ENCODE data around the gene SIGLEC8.
"Not testable (repeated sequence)": the region's sequence is repeated elsewhere in the genome, so short reads cannot be mapped to it uniquely, and the experiment has no call there.

The SIGLEC8 gene

DNA sequence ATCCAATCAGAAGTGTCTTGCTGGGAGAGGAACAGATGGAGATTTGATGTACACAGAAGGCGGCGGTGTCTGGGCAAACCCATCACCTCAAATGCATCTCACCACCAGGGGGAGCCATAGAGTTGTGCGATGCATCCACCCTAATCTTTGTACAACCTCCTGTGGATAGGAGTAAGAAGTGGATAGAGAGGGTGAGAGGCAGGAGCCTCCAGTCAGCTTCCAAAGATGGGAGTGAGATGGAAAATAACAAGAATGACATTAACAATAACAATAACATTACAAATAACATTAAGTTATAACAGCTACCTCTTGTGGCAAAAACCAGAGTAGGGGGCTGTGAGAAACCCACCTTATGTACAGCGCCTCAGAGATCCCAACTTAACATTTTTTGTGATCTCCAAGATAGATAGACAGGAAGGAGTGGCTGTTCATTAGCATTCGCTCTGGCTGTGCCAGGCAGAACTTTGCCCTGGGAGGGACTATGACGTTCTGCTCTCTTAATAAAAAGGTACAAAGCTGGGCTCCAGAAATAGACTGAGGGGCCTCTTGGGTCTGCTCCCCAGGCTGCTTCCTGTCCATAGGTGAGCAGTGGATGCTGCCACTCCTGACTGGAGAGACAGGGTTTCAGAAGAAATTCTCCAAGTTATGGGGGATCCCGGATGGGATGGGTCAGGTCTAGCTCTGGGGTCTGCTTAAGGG, 14.9 kb upstream of the SIGLEC8 start:
- peak; percentile 72 for DNase-seq (ENCODE audit: low spot score)

DNA sequence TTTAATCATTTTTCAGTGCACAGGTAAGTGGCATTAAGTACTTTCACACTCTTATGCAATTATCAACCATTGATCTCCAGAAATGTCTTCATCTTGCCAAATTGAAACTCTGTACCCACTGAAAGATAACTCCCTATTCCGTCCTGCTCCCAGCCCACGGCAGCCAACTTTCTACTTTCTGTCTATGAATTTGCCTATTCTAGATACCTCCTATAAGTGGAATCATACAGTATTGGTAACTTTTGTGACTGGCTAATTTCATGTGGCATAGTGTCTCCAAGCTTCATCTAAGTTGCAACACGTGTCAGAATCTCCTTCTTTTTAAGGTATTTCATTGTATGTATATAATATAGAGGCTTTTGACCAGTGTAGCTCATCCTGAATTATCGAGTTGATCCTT, 14.4 kb upstream of the SIGLEC8 start:
- DNase-seq (ENCODE audit: low spot score) = no peak

- no peak for DNase-seq (ENCODE audit: low spot score)
These were observed 13.3 kb upstream of the SIGLEC8 start for GRCh38 chr19:51471527-51471926.

GRCh38 chr19:51470966-51471365, 12.7 kb upstream of the SIGLEC8 start:
- no peak for DNase-seq (ENCODE audit: low spot score)

- no peak for DNase-seq (ENCODE audit: low spot score)
These were observed 11.4 kb upstream of the SIGLEC8 start for GRCh38 chr19:51469629-51470028.

DNA sequence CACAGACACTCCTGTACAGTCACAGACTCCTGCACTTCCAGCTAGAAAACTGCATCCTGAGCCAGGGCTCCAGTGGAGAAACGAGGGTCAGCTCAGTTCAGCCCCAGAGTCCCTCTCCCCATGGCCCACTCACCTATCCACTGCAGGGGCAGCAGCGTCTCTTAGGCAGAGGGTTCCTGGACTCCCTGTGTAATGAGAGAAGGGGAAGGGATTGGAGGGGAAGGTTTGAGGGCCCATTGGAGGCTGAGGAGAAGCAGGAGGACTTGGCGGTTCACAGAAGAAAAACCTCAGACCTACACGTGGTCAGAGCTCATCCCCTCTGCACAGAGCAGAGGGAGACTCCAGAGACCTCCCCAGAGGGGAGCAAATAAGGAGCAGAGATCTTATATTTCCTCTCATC, 10.9 kb upstream of the SIGLEC8 start:
- DNase-seq (ENCODE audit: low spot score) = no peak

DNA sequence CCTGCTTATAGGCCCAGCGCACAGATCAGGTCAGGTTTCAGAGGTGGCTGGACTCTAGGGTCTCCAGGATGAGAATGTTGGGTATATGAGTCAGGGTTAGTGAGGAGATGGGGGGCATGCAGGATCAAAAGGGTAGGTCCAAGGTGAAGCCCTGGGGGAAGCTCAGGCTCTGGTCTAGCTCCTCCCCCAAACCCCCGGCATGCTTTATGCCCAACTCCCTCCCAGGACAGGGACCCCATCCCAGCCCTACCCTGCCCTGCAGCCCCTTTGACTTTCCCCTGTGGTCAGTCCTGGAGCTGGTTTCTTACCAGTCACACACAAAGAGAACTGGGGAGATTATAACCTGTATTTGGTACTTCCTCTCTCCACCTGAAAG, 10.3 kb upstream of the SIGLEC8 start:
- DNase-seq (ENCODE audit: low spot score) = no peak

DNA sequence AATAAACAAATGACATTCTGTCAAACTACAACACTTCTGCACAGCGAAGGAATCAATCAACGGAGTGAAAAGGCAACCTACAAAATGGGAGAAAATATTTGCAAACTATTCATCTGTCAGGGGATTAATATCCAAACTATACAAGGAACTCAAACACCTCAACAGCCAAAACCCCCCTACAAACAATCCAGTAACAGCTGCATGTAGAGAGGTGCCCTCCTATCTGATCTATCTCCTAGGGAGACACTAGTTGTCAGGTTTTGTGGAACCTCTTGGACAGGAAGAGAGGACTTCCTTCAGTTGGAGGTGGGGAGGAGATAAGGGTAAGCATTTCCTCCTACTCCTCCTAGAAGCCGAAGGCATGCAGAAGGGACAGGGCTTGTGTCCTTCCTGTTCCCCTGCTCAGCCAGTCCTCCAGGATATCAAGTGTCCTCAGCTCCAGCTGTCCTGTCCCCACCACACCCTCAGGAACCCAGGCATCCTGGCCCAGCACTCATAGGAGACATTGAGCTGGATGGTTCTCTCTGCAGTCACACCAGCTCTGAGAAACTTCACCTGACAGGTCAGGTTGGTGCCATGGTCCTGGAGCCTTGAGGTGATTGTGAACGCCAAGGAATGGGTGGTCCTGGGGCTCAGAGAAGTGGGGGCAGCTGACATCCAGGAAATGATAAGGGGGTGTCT, 9.8 kb upstream of the SIGLEC8 start:
- DNase-seq (ENCODE audit: low spot score) = no peak

- no peak for DNase-seq (ENCODE audit: low spot score)
These were observed 8.5 kb upstream of the SIGLEC8 start for GRCh38 chr19:51466723-51467122.

- not testable (repeated sequence) for DNase-seq (ENCODE audit: low spot score)
These were observed 5.8 kb upstream of the SIGLEC8 start for GRCh38 chr19:51463976-51464581.

GRCh38 chr19:51462681-51463080, 4.4 kb upstream of the SIGLEC8 start:
- no peak for DNase-seq (ENCODE audit: low spot score)

DNA sequence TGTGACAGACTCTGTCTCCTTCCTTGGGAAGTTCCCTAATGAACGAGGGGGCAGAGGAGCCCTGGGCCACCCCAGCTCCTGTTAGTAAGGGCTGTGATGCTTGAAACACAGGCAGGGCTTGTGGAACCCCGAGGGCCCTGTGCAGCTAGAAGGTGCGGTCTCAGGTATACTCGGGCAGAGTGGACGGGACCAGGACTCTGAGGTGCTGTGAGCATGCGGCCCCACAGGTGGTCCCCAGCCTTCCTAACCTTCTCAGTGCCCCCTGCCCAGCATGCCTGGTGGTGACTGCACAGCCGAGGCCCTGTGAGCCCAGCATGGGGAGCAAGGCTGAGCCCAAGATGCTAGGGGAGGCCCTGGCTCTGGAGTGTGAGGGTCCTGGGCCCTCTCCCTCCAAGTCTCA, 4.0 kb upstream of the SIGLEC8 start:
- no peak for DNase-seq (ENCODE audit: low spot score)

GRCh38 chr19:51461723-51462161, 3.5 kb upstream of the SIGLEC8 start:
- no peak for DNase-seq (ENCODE audit: low spot score)

DNA sequence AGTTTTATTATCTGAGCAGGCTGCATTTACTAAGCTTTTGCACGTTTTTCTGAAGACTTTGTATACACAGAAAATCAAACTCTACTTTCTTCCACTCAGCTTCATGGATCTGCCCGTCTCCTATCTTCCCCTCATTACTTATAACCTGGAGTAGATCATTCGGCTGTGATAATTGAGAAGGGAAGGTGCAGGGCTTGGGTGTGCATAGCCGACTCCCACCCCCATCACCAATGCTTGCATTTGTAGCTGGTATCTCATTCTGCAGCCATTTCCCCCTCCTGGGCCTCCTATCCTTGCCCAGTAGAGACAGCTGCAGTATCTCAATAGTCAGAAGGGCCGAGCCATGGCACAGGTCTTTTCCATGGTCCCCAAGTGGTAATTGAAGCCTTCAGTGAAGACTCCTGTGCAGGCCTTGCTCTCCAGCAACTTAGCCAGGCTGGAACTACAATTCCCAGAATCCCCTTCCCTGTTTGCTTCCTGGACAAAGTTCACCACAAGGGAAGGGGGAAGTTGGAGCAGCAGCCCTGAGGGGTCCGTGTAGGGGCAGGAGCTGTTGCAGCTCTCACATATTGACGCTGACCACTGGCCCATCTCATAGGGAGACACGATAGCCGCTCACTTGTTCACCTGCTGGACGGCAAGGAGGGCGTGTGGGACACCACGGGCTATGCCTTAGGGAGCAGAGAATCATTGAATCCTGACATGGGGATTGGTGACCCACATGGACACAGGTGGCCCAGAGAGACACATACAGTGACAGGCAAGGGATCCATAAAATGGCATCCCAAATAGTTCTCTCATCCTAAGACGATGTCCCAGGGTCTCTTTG, 2.1 kb upstream of the SIGLEC8 start:
- DNase-seq (ENCODE audit: low spot score) = no peak

- no peak for DNase-seq (ENCODE audit: low spot score)
These were observed 748 bp upstream of the SIGLEC8 start for GRCh38 chr19:51458899-51459505.

DNA sequence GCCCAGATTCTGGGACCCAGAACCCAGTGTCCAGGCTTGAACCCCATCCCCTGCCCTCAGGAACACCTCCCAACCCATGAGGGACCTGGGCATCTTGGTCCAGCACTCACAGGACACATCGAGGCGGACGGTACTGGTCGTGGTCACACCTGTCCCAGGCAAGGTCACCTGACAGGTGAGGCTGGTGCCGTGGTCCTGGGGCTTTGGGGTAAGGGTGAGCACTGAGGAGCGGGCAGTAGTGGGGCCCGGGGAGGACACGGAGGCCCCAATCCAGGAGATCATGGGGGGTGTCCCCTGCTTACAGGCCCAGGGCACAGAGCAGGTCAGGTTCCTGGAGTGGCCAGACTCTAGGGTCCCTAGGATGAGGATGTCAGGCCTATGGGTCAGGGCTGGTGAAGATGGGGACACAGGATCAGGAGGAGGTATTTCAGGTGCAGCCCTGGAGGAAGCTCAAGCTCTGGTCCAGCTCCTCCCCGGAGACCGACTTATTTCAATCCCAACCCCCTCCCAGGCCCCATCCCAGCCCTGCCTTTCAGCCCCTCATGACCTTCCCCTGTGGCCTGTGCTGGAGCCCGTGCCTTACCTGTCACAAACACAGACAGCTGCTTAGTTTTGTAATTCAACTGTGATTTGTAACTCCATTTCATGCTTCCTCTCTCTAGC, 772 bp downstream of the SIGLEC8 start:
- DNase-seq (ENCODE audit: low spot score) = no peak

DNA sequence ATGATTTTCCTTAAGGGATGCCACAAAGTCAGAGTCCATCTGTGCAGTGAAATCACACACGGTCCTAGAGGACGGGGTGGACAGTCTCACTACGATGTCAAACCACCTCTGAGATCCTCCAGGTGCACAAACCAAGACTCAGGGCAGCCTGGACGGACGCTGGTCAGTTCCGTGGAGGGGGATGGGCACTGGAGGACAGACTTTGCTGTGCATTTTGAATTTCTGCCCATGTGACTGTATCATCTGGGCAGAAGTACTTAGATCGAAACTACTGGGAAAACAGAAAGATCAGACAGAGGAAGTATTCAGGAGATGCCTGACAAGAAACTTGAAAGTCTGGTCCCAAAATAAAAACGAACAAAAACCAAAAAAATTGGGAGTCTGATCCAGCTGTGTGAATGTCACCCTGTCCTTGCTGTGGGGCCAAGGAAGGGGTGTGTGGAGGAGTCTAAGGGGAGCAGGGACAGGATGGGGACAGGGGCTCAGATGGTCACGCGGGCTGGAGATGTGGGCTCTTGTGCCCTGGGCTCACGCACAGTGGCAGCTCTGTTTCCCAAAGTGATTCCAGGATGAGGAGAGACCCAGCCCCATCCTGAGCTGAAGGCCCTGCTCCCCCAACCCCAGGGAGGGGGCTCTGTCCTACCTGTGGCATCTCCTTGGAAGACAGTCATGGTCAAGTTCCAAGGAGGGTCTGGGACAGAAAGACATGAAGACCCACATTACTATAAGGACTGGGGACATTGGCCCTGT, 1.5 kb downstream of the SIGLEC8 start:
- DNase-seq (ENCODE audit: low spot score) = no peak

- no peak for DNase-seq (ENCODE audit: low spot score)
These were observed 7.4 kb downstream of the SIGLEC8 start for GRCh38 chr19:51450730-51451307.

GRCh38 chr19:51448411-51449016, 9.7 kb downstream of the SIGLEC8 start:
- DNase-seq (ENCODE audit: low spot score) = peak; percentile 8

- DNase-seq (ENCODE audit: low spot score) = no peak
These were observed 10.2 kb downstream of the SIGLEC8 start for GRCh38 chr19:51448011-51448410.
